Activated CD4-positive, alpha-beta T cell treated with anti-CD3 and anti-CD28 coated beads, Interleukin-2, Interleukin-6, amounts not matched to agents 100 ng/mL and 50 ng/mL, durations not matched to agents 16 hours and 8 hours (primary cell): ENCODE data around the gene OPRD1.
"Not testable (repeated sequence)": the region's sequence is repeated elsewhere in the genome, so short reads cannot be mapped to it uniquely, and the experiment has no call there.

Experiments used
- DNase-seq: peaks from one replicate; pipeline ENCODE4 v3.0.0-alpha.2; 2020

The OPRD1 gene

DNA sequence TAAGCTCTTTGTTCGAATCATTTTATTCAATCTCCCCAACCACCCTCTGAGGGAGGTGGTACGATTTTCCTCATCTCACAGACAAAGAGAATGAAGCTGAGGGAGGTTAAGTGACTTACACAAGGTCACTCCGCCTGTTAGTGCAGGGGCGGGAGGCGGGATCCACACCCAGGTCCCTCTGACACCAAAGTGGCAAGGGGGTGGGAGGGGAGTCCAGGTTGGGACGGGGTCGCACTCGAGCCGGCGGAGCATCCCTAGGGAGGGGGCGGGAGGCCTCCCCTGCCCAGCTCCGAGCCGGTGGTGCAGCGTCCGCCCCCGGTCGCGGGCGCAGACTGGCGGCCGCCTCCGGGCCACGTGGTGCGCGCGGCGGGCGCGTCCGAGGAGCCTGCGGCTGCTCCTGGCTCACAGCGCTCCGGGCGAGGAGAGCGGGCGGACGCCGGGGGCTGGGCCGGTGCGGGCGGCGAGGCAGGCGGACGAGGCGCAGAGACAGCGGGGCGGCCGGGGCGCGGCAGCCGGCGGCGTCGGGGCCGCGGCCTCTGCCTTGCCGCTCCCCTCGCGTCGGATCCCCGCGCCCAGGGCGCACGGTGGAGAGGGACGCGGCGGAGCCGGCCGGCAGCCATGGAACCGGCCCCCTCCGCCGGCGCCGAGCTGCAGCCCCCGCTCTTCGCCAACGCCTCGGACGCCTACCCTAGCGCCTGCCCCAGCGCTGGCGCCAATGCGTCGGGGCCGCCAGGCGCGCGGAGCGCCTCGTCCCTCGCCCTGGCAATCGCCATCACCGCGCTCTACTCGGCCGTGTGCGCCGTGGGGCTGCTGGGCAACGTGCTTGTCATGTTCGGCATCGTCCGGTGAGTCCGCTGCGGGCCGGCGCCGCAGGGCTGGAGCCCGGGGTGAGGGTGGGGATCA is at the start of gene OPRD1:
Gene OPRD1 (plus strand): TSS at position 405 of the 903 bp plus-strand sequence. CDS start 214 bp downstream, at position 619.
- no peak for DNase-seq

DNA sequence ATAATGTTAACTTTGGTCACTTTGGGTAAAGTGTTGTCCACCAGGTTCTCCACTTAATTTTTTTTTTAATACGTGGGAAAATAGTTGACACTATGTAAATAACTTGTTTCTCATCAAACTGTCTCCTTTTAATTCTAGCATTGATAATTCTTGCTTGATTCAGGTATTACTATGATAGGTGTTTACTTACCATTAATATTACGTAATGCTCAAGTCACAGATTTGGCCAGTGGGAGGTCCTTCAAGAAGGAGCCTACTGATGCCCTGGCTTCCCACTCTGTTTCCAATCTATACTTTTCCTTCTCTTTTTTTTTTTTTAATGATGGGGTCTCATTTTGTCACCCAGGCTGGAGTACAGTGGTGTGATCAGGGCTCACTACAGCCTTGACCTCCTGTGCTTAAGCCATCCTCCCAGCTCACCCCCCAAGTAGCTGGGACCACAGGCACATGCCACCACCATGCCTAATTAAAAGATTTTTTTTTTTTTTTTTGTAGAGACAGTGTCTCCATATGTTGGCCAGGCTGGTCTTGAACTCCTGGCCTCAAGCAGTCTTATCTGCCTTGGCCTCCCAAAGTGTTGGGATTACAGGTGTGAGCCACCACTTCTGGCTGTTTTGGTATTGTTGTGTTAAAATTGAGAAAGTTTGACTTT is 45.3 kb upstream of the OPRD1 start:
- no peak for DNase-seq

DNA sequence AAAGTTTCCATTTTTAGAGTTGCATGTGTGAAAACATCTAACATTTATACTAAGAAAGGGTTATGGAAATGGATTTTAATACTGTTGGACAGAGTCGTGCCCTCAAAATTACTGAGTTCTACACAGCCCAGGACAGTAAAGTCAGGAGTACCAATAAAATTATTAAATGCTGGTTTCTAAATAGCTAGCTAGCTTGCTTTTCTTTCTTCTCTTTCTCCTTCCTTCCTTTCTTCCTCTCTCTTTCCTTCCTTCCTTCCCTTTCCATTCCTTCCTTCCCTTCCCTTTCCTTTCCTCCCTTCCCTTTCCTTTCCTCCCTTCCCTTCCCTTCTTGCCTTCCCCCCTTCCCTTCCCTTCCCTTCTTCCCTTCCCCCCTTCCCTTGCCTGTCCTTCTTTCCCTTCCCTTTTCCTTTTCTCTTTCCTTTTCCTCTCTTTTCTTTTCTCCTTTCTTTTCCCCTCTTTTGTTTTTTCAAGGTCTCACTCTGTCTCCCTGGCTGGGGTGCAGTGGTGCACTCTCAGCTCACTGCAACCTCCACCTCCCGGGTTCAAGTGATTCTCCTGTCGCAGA is 41.3 kb upstream of the OPRD1 start:
- no peak for DNase-seq

DNA sequence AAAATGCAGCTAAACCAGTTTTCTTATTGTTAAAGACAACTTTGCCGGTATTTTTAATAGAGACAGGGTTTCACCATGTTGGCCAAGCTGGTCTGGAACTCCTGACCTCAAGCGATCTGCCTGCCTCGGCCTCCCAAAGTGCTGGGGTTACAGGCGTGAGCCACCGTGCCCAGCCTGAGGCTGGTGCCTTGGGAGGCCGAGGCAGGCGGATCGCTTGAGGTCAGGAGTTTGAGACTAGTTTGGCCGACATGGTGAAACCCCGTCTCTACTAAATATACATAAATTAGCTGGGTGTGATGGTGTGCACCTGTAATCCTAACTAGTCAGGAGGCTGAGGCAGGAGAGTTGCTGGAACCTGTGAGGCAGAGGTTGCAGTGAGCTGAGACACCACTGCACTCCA is 40.0 kb upstream of the OPRD1 start:
- DNase-seq, result not testable (repeated sequence)

DNA sequence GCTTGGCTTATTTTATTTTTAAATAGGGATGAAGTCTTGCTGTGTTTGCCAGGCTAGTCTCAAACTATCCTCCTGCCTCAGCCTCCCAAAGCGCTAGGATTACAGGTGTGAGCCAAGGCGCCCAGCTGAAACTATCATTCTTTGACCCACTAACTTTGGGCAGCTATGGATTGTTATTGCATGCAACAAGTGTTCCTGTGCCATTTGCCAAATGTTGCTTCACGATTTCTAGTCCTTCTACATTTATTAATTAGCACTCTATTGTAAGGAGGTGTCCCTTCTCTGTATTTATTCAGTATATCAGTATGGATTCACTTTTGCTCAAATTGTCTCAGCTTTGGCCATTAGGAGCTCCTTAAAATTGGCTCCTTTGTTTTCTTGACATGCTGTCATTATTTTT is 38.9 kb upstream of the OPRD1 start:
- no peak for DNase-seq

DNA sequence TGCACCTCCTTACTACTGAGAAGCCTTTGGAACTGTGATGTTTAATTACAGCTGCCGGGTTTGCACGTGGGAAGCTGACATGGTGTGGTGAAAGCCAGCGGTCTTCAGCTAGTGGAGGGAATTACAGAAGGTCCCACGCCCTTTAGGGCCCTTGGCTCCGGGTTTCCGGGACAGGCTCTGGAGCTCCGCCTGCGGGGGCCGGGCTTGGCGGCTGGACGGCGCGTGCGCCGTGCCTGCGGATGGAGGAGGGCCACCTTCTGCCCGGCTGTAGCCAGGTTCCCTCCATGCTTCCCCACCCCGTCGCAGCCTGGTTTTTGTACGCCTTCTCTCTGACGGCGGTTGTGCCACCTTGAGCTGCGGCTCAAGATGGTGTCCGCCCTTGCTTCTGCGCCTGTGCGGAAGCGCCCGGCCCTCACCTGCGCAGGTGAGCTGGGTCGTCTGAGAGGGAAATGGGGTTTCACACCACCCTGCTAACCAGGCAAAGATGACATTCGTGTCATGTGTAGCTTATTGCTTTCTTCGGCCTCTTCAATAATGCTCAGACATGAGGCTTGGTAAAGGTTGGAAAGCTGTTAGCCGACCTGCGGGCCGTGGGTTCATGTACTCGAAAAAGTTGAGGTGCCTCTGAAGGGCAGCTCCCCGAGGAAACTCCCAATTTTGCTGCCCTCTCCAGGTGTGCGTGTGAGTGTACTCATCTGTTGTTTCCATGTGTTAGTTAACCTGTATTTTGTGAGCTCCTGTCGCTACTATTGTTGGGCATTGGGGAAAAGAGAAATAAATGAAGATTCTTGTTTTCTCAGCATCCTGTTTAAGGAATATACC is 36.6 kb upstream of the OPRD1 start:
- peak; percentile 74 for DNase-seq

DNA sequence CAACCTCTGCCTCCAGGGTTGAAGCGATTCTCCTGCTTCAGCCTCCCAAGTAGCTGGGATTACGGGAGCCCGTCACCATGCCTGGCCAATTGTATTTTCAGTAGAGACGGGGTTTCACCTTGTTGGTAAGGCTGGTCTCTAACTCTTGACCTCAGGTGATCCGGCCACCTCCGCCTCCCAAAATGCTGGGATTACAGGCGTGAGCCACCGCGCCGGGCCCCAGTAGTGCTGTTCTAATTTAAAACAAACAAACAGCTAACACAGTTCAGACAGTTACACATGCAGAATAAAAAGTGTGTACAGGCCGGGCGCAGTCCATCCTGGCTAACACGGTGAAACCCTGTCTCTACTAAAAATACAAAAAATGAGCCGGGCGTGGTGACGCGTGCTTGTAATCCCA is 35.6 kb upstream of the OPRD1 start:
- no peak for DNase-seq

DNA sequence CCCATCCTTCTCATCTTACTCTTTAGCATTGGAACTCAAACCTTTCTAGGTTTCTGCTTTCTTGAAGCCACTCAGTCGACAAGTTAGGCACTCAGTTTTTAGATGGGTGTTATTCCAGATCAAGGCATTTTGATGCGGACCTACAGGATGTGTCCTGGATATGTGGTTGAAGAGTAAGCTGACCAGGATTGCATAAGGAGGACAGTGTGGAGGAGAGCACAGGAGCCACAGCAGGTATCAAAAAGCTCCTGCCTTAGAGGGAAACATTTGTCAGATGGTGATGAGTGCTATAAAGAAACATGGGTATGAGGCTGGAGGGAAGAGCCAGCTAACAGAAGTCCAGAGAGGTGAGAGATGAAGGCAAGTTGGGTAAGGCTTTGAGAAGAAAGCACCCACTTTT is 33.9 kb upstream of the OPRD1 start:
- DNase-seq, result no peak

DNA sequence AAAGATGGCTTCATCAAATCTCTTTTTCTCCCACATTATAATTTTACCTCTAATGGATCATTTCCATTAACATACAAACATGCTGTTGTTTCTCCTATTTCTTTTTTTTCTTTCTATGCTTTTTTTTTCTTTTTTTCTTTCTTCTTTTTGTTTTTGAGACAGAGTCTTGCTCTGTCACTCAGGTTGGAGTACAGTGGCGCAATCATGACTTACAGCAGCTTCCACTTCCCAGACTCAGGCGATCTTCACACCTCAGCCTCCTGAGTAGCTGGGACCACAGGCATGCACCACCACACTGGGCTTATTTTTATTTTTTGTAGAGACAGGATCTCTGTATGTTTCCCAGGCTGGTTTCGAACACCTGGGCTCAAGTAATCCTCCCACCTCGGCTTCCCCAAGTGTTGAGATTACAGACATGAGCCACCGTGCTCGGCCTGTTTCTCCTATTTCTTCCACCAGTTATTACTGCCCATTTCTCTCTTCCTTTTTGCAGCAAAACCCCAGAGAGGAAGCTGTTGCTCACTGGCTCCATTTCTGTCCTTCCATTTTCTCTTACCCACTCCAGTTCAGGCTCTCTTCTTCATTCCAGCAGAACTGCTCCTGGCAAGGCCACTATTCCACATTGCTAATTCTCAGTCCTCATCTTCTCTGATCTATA is 32.1 kb upstream of the OPRD1 start:
- DNase-seq, result no peak

DNA sequence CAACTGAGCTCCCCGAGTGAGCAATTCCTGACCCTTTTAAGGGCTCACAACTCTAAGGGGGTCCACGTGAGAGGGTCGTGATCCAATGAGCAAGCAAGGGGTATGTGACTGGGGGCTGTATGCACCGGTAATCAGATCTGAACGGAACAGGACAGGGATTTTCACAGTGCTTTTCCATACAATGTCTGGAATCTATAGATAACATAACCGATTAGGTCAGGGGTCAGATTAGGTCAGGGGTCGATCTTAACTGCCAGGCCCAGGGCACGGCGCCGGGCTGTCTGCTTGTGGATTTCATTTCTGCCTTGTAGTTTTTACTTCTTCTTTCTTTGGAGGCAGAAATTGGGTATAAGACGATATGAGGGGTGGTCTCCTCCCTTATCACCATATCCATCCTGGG is 30.7 kb upstream of the OPRD1 start:
- DNase-seq, result no peak

DNA sequence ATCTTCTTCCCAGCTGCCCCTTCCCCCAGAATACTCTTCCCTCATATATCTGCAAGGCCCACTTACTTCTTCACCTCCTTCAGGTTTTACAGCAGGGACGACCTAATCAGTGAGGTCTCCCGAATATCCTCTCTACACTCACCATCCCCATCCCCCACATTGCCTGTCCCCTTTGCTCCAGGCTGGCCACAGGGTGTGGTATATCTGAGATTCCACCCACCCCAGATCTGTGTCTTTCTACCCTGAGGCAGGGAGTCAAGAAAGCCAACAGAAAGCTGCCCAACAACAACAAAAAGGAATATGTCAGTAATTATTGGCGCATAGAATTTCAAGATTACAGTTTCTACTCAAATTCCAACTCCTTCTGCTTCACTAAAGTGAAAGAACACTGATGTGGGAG is 30.0 kb upstream of the OPRD1 start:
- no peak for DNase-seq

DNA sequence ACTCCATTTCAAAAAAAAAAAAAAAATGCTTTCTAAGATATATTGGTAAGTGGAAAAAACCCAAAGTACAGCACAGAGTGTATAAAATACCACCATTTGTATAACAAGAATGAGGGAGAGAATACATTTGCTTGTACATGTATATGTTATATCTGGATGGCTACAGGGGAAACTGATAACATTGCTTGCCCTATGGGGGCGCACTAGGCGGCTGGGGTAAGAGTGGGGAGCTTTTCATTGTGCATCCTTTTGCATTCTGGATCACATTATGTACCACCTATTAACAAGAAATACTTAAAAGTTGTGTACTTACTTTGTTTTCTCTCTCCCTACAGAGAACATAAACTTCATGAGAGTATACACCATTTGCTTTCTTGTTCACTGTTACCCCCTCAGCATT is 28.6 kb upstream of the OPRD1 start:
- DNase-seq, result no peak

DNA sequence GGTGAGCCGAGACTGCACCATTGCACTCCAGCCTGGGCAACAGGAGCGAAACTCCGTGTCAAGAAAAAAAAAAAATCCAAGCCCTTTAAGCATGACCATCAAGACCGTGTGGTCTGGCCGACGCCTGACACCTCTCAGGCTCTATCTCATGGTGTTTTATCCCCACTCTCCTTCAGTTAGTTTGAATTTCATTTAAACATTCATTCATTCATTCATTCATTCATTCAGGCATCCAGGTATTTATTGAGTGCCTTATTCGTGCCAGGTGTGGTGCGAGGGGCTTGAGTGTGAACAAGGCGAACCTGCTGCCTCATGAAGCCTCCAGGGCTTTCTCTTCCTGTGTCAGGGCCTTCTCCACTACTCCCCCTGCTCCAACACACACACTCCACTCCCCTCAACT is 22.6 kb upstream of the OPRD1 start:
- DNase-seq, result no peak

DNA sequence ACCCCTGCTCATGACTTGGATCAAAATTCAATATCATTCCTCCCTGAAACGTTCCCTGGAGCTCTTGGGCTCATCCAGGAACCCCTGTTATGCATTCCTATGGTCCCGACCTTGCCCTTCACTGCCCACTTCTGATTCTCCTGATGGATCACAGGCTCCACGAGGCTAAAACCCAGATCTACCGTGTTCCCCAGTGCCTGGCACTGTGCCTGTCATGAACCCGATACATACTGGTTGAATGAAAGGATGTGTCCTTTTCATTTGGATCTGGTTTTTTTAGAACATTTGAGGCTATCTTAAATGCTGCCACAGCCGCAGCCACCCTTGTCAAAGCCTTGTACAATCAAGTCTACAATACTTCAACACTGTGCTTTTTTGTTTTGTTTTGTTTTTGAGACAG is 22.2 kb upstream of the OPRD1 start:
- no peak for DNase-seq

DNA sequence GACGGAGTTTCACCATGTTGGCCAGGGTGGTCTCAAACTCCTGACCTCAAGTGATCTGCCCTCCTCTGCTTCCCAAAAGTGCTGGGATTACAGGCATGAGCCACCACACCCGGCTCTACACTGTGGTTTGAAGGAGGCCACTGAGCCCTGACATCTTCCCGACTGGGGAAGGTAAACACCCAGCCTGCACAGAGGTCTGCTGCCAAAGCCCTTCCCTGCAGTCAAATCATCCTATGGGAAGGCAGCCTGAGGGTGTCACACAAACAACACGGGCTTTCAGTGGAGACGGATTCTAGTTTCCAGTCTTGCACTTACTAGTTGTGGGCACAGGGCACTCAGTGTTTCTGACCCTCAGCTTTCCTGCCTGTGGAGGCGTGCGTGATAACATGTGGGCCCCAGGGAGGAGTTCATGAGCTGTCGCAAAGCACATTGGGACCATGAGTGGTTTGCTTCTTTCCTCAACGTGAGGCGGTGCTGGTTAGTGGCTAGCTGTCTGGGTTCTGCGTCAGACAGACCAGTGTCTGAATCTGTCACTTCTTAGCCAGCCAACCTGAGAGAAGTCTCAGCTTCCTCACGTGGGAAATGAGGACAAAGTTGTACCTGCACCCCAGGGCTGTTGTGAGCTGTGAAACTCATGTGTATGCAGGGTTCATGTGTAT is 21.5 kb upstream of the OPRD1 start:
- no peak for DNase-seq

DNA sequence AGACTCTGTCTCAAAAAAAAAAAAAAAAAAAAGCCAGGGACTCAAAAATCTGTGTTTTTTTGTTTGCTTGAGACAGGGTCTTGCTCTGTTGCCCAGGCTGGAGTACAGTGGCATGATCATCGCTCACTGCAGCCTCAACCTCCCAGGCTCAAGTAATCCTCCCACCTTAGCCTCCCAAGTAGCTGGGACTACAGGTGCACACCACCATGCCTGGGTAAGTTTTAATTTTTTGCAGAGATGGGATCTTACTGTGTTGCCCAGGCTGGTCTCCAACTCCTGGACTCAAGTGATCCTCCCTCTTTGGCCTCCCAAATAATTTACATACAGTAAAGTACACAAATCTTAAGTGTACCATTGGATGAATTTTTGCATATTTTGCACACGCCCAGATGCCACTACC is 20.0 kb upstream of the OPRD1 start:
- DNase-seq, result not testable (repeated sequence)

DNA sequence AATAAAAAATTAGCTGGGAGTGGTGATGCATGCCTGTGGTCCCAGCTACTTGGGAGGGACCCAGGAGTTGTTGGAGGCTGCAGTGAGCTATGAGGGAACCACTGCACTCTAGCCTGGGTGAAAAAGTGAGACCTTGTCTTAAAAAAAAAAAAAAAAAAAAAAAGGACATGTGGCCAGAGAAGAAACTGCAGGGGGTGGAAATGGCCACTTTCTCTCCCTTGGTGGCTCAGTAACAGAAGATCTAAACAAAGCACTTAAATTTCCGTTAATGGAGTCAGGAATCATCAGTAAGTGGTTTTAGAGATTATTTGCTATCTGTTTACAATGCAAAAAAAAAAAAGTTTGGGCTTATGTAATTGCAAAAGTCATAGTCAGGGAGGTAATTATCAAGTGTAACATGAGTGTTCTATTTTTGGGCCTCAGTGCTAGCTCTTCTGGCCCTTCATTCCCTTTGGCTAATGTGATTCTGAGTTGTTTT is 19.3 kb upstream of the OPRD1 start:
- no peak for DNase-seq

DNA sequence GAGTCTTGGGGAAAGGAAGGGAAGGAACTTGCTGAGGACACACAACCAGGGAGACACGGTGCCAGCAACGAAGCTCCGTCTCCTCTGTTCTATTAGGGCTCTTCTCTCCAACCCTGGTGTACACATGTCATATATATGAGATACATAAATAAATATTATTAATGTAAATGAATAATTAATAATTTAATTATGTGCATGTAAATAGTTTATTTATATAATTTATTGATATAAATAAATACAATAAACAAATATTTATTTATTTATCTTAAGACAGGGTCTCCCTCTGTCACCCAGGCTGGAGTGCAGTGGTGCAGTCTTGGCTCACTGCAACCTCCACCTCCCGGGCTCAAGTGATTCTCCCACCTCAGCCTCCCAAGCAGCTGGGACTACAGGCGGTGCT is 17.4 kb upstream of the OPRD1 start:
- not testable (repeated sequence) for DNase-seq

DNA sequence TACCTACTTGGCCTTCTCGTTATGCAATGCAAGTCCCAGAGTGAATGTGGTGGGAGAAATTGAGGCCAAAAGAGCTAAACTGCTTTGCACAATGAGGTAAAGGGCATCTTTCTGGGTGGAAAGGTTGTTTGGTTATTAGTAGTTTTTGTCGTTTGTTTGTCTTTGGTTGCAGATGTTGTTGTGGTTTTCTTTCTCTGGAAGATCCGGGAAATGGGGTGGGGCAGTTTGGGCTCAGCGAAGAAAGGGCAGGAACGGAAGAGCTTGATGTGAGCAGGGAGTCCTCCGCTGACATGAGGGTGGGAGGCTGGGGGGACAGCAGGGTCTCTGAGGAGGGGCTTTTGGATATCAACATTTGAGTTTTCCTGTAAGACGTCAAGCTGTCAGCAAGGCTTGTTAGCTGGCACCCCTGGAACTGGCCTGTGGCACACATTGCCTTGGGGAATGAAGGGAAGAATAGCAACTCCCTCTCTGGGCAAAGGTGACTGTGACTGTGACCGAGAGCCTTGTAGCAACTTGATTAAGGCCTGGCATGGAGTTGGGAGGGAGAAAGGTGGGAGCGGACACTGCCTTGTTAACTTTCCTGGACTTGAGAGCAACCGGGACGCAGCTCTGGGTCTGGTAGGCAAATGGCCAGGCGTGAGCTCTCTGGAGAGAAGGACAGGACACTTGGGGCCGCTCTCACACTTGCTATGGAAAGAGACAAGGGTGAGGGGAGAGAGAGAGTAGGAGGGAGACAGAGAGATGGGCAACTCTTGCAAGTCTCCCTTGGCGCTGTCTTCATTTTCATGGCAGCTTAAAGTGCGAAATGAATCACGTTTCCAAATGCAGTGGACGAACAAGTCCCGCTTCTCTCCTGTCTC is 15.4 kb upstream of the OPRD1 start:
- no peak for DNase-seq

DNA sequence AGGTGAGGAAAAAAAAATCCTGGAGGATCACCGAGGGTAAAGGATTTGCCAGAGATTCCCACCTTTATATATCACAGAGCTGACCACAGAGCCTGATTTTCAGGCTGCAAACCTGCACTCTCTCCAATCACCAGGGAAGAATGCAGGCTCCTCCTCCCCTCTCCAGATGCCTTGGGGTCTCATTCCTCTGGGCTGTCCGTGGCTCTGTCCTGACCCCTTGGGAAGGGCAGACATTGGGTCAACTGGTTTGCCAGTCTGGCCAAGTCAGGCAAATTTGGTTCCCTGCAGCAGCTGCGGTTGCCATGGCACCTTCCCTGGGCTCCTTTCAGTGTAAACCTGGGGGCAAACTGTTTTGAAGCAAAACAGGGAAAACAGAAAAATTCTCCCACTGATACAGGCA is 11.6 kb upstream of the OPRD1 start:
- no peak for DNase-seq

DNA sequence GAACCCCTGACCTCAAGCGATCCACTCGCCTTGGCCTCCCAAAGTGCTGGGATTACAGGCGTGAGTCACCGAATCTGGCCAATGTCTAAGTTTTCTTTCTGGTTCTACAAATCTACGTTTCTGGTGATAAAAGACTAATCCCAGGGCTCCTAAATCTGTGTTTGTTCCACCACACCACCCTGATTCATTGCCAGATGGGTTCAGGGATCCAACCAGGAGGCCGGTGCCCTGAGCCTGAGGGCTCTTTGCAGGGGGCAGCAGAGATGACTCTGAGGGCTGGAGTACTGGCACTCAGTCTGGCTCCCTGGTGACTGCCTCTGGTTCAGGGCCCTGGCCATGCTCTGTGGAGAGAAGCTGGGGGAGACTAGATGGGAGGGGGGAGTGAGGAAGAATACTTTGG is 10.5 kb upstream of the OPRD1 start:
- DNase-seq, result no peak
